ENCODE measurements around the gene DCLRE1A. TPM values are rescaled to one million over a fixed set of nuclear protein-coding genes. Genes with fewer than 3 reads are reported as not detected.

The DCLRE1A gene
- total and polyA plus RNA-seq, 2 experiments from 2014 or later, result 2.5 to 3.2 TPM

- in situ Hi-C loops (cut with MboI), result no loop called here
Measured at GRCh38 chr10:113808168-113808567, 45.7 kb downstream of the DCLRE1A start.

GRCh38 chr10:113806503-113806902 is 47.4 kb downstream of the DCLRE1A start:
- Histone ChIP-seq H3K9me2 (ENCODE audit: insufficient read depth) (no peaks in the 10 kb centered on the region), H4K20me1 (ENCODE audit: insufficient read depth) (no peaks in the 10 kb centered on the region), H3K27me3 (replicated peaks; ENCODE audit: insufficient read depth) (peaks cover 41% of the 10 kb centered on the region), H3K27ac (no peak overlapping the region), H3F3A (ENCODE audit: insufficient read depth) (no peaks in the 10 kb centered on the region), H3K4me1 (ENCODE audit: insufficient read depth) (no peaks in the 10 kb centered on the region), H3K9me3 (ENCODE audit: low read depth) (no peaks in the 10 kb centered on the region), H2AFZ (no peak overlapping the region), H3K36me3 (ENCODE audit: low read depth) (no peaks in the 10 kb centered on the region), H3K9ac (no peak overlapping the region), H3K4me3 (no peak overlapping the region), H3K79me2 (ENCODE audit: insufficient read depth) (no peaks in the 10 kb centered on the region), H3K4me2 (ENCODE audit: unreplicated experiment) (no peak overlapping the region)
- no peak for DNase-seq
- TF ChIP-seq EZH2 (IDR thresholded peaks at IDR 0.05; ENCODE audit: insufficient read depth, poor library complexity, severe bottlenecking) (no peak), EZH2phosphoT487 (IDR thresholded peaks at IDR 0.05; ENCODE audit: insufficient read depth, low read depth) (no peak)
- in situ Hi-C loops (cut with MboI), result no loop called here
- 73 to 83% methylated on average over 4 of the region's 4 CpGs for WGBS, 2 experiments (ENCODE audit: low coverage in 1 of 2, low lambda C conversion rate in 2 of 2, missing lambda C conversion rate in 2 of 2)

More at GRCh38 chr10:113808168-113808567, 45.7 kb downstream of the DCLRE1A start:
- TF ChIP-seq EZH2 (IDR thresholded peaks at IDR 0.05; ENCODE audit: insufficient read depth, poor library complexity, severe bottlenecking) (no peak), EZH2phosphoT487 (IDR thresholded peaks at IDR 0.05; ENCODE audit: insufficient read depth, low read depth) (no peak)
- H3K4me1 ChIP-seq (ENCODE audit: insufficient read depth), result no peaks in the 10 kb centered on the region
- H2AFZ ChIP-seq, result no peak overlapping the region
- no peaks in the 10 kb centered on the region for H3K36me3 ChIP-seq (ENCODE audit: low read depth)
- H3K27me3 ChIP-seq (replicated peaks; ENCODE audit: insufficient read depth), result peaks cover 37% of the 10 kb centered on the region
- no peak overlapping the region for H3K27ac ChIP-seq
- no peak overlapping the region for H3K9ac ChIP-seq
- no peak for DNase-seq
- no peaks in the 10 kb centered on the region for H3K79me2 ChIP-seq (ENCODE audit: insufficient read depth)
- WGBS, 2 experiments (ENCODE audit: low coverage in 1 of 2, low lambda C conversion rate in 2 of 2, missing lambda C conversion rate in 2 of 2), result 45 to 47% methylated on average over 3 of the region's 3 CpGs
- no peak overlapping the region for H3K4me3 ChIP-seq
- no peaks in the 10 kb centered on the region for H3K9me3 ChIP-seq (ENCODE audit: low read depth)
- no peaks in the 10 kb centered on the region for H3K9me2 ChIP-seq (ENCODE audit: insufficient read depth)
- H3F3A ChIP-seq (ENCODE audit: insufficient read depth), result no peaks in the 10 kb centered on the region
- no peaks in the 10 kb centered on the region for H4K20me1 ChIP-seq (ENCODE audit: insufficient read depth)
- no peak overlapping the region for H3K4me2 ChIP-seq (ENCODE audit: unreplicated experiment)

GRCh38 chr10:113802997-113803396 is 50.9 kb downstream of the DCLRE1A start:
- H3K4me3 ChIP-seq, result no peak overlapping the region
- H3K9me2 ChIP-seq (ENCODE audit: insufficient read depth), result no peaks in the 10 kb centered on the region
- H3K27me3 ChIP-seq (replicated peaks; ENCODE audit: insufficient read depth), result peaks cover 37% of the 10 kb centered on the region; the same call in 1 of the 2 replicates
- 57 to 58% methylated on average over 4 of the region's 4 CpGs for WGBS, 2 experiments (ENCODE audit: low coverage in 1 of 2, low lambda C conversion rate in 2 of 2, missing lambda C conversion rate in 2 of 2)
- no peak overlapping the region for H3K4me2 ChIP-seq (ENCODE audit: unreplicated experiment)
- H2AFZ ChIP-seq, result no peak overlapping the region
- H3F3A ChIP-seq (ENCODE audit: insufficient read depth), result no peaks in the 10 kb centered on the region
- no peaks in the 10 kb centered on the region for H3K79me2 ChIP-seq (ENCODE audit: insufficient read depth)
- DNase-seq, result no peak
- H4K20me1 ChIP-seq (ENCODE audit: insufficient read depth), result no peaks in the 10 kb centered on the region
- H3K4me1 ChIP-seq (ENCODE audit: insufficient read depth), result no peaks in the 10 kb centered on the region
- TF ChIP-seq EZH2phosphoT487 (IDR thresholded peaks at IDR 0.05; ENCODE audit: insufficient read depth, low read depth) (no peak), EZH2 (IDR thresholded peaks at IDR 0.05; ENCODE audit: insufficient read depth, poor library complexity, severe bottlenecking) (no peak)
- H3K9me3 ChIP-seq (ENCODE audit: low read depth), result no peaks in the 10 kb centered on the region
- H3K27ac ChIP-seq, result no peak overlapping the region
- in situ Hi-C loops (cut with MboI), result no loop called here
- H3K36me3 ChIP-seq (ENCODE audit: low read depth), result no peaks in the 10 kb centered on the region
- H3K9ac ChIP-seq, result no peak overlapping the region

GRCh38 chr10:113801569-113801968 is 52.3 kb downstream of the DCLRE1A start:
- in situ Hi-C loops (cut with MboI), result no loop called here
- no peaks in the 10 kb centered on the region for H3K9me2 ChIP-seq (ENCODE audit: insufficient read depth)
- H3K4me2 ChIP-seq (ENCODE audit: unreplicated experiment), result no peak overlapping the region
- H3K4me1 ChIP-seq (ENCODE audit: insufficient read depth), result no peaks in the 10 kb centered on the region
- H3K27me3 ChIP-seq (replicated peaks; ENCODE audit: insufficient read depth), result peaks cover 51% of the 10 kb centered on the region
- TF ChIP-seq EZH2 (IDR thresholded peaks at IDR 0.05; ENCODE audit: insufficient read depth, poor library complexity, severe bottlenecking) (no peak), EZH2phosphoT487 (IDR thresholded peaks at IDR 0.05; ENCODE audit: insufficient read depth, low read depth) (no peak)
- H3K27ac ChIP-seq, result no peak overlapping the region
- no peaks in the 10 kb centered on the region for H4K20me1 ChIP-seq (ENCODE audit: insufficient read depth)
- H3K9ac ChIP-seq, result no peak overlapping the region
- DNase-seq, result no peak
- no peak overlapping the region for H3K4me3 ChIP-seq
- 32 to 38% methylated on average over 6 of the region's 6 CpGs for WGBS, 2 experiments (ENCODE audit: low coverage in 1 of 2, low lambda C conversion rate in 2 of 2, missing lambda C conversion rate in 2 of 2)
- H3K9me3 ChIP-seq (ENCODE audit: low read depth), result no peaks in the 10 kb centered on the region
- no peaks in the 10 kb centered on the region for H3K79me2 ChIP-seq (ENCODE audit: insufficient read depth)
- no peaks in the 10 kb centered on the region for H3F3A ChIP-seq (ENCODE audit: insufficient read depth)
- H3K36me3 ChIP-seq (ENCODE audit: low read depth), result no peaks in the 10 kb centered on the region
- H2AFZ ChIP-seq, result no peak overlapping the region

DNA sequence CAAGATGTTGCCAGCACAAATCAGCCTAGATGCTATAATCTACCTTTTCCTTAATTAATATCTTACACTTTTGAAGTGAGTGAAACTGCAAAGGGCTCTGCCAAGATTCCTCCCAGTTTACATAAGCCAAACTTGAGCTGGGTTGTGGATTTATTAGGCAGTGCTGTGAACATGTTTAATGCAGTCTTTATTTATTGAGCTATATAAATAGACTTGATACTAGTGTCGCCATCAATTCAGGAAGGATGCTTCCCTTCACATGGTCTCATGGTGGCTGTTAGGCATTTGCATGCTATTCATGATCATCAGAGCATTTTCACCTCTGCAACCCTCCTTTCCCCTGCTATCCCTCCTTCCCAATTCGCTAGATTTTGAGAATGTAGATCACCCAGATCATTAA is 62.2 kb downstream of the DCLRE1A start:
- 35 to 57% methylated on average over 2 of the region's 2 CpGs for WGBS, 2 experiments (ENCODE audit: low coverage in 1 of 2, low lambda C conversion rate in 2 of 2, missing lambda C conversion rate in 2 of 2)

More for the DNA sequence above, 62.2 kb downstream of the DCLRE1A start:
- Histone ChIP-seq H4K20me1 (ENCODE audit: insufficient read depth) (no peaks in the 10 kb centered on the region), H2AFZ (no peak overlapping the region), H3K4me2 (ENCODE audit: unreplicated experiment) (no peak overlapping the region), H3K4me1 (ENCODE audit: insufficient read depth) (peaks cover 4% of the 10 kb centered on the region; the same call in 1 of the 2 replicates), H3K9me3 (ENCODE audit: low read depth) (no peaks in the 10 kb centered on the region), H3K27me3 (replicated peaks; ENCODE audit: insufficient read depth) (peaks cover 45% of the 10 kb centered on the region), H3K27ac (no peak overlapping the region), H3K79me2 (ENCODE audit: insufficient read depth) (no peaks in the 10 kb centered on the region), H3F3A (ENCODE audit: insufficient read depth) (peaks cover 7% of the 10 kb centered on the region), H3K9me2 (ENCODE audit: insufficient read depth) (no peaks in the 10 kb centered on the region), H3K9ac (no peak overlapping the region), H3K4me3 (no peak overlapping the region), H3K36me3 (ENCODE audit: low read depth) (no peaks in the 10 kb centered on the region)
- TF ChIP-seq EZH2 (IDR thresholded peaks at IDR 0.05; ENCODE audit: insufficient read depth, poor library complexity, severe bottlenecking) (no peak), EZH2phosphoT487 (IDR thresholded peaks at IDR 0.05; ENCODE audit: insufficient read depth, low read depth) (no peak)
- in situ Hi-C loops (cut with MboI), result loop anchor here (10.0 kb wide), 1 partner anchor 313 kb away; no protein-coding TSS in a partner anchor
- DNase-seq, result no peak

All from GM23248 (cell line).